ENCODE results near the gene LRRN1. TPM values are rescaled to one million over a fixed set of nuclear protein-coding genes. Genes with fewer than 3 reads are reported as not detected.

Gene LRRN1
- polyA plus RNA-seq, 1 donor from 2014 or later: 24.5 TPM

GRCh38 chr3:3862534-3862933 lies 63.3 kb downstream of the LRRN1 start:
- no peak for TF ChIP-seq CTCF (IDR thresholded peaks at IDR 0.05; ENCODE audit: poor library complexity, severe bottlenecking)
- TF ChIP-seq EZH2 (IDR thresholded peaks at IDR 0.05; ENCODE audit: borderline replicate concordance, insufficient read depth, low read length, poor library complexity, severe bottlenecking): no peak
- no peak for TF ChIP-seq MXI1 (conservative IDR thresholded peaks at IDR 0.05; ENCODE audit: poor library complexity, severe bottlenecking)
- TF ChIP-seq TAF1 (IDR thresholded peaks at IDR 0.05; ENCODE audit: low read depth): no peak
- no peak for TF ChIP-seq POLR2AphosphoS5 (IDR thresholded peaks at IDR 0.05)
- TF ChIP-seq, protein P1, sequence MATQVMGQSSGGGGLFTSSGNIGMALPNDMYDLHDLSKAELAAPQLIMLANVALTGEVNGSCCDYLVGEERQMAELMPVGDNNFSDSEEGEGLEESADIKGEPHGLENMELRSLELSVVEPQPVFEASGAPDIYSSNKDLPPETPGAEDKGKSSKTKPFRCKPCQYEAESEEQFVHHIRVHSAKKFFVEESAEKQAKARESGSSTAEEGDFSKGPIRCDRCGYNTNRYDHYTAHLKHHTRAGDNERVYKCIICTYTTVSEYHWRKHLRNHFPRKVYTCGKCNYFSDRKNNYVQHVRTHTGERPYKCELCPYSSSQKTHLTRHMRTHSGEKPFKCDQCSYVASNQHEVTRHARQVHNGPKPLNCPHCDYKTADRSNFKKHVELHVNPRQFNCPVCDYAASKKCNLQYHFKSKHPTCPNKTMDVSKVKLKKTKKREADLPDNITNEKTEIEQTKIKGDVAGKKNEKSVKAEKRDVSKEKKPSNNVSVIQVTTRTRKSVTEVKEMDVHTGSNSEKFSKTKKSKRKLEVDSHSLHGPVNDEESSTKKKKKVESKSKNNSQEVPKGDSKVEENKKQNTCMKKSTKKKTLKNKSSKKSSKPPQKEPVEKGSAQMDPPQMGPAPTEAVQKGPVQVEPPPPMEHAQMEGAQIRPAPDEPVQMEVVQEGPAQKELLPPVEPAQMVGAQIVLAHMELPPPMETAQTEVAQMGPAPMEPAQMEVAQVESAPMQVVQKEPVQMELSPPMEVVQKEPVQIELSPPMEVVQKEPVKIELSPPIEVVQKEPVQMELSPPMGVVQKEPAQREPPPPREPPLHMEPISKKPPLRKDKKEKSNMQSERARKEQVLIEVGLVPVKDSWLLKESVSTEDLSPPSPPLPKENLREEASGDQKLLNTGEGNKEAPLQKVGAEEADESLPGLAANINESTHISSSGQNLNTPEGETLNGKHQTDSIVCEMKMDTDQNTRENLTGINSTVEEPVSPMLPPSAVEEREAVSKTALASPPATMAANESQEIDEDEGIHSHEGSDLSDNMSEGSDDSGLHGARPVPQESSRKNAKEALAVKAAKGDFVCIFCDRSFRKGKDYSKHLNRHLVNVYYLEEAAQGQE (IDR thresholded peaks at IDR 0.05; ENCODE audit: borderline replicate concordance): no peak
- TF ChIP-seq SMC3 (conservative IDR thresholded peaks at IDR 0.05; ENCODE audit: poor library complexity): no peak
- TF ChIP-seq RAD21 (conservative IDR thresholded peaks at IDR 0.05): no peak
- TF ChIP-seq EP300 (conservative IDR thresholded peaks at IDR 0.05; ENCODE audit: poor library complexity, severe bottlenecking): no peak
- Histone ChIP-seq H3K27me3 (ENCODE audit: insufficient read depth, low read depth, low read length) (no peaks in the 10 kb centered on the region), H2AFZ (ENCODE audit: low read depth, low read length) (no peak overlapping the region), H3K4me3 (ENCODE audit: low read length) (no peak overlapping the region), H3K36me3 (ENCODE audit: insufficient read depth, low read length) (no peaks in the 10 kb centered on the region), H3K9me3 (ENCODE audit: low read length) (no peaks in the 10 kb centered on the region), H3K79me2 (replicated peaks; ENCODE audit: insufficient read depth, low read length) (no peaks in the 10 kb centered on the region), H3K9me2 (ENCODE audit: insufficient read depth, low read length) (no peaks in the 10 kb centered on the region), H3K9ac (ENCODE audit: low read length) (no peak overlapping the region), H4K20me1 (ENCODE audit: insufficient read depth) (no peaks in the 10 kb centered on the region), H3F3A (ENCODE audit: insufficient read depth, low read length, poor library complexity, severe bottlenecking) (no peaks in the 10 kb centered on the region), H3K4me2 (ENCODE audit: low read length) (no peak overlapping the region), H3K27ac (ENCODE audit: low read length) (no peak overlapping the region)

DNA sequence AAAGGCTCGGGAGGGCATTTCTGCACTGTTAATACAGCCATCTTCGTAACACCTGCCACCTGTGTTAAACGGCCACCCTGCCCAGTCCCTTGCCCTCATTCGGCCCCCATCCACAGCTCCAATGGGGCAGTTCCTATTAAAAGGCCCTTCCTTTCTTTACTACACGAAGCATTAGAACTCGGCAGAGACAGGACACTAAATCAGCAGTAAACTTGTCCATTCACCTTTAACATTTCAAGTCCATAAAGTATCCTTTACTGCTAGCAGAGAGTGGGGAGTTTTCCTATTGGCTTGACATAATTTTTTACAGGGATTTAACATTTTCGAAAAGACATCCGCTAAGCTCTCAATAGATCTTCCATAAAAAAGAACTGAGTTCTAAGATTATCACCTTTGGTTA lies 76.3 kb downstream of the LRRN1 start:
- Histone ChIP-seq H4K20me1 (ENCODE audit: insufficient read depth) (no peaks in the 10 kb centered on the region), H3K9ac (ENCODE audit: low read length) (no peak overlapping the region), H3K9me3 (ENCODE audit: low read length) (no peaks in the 10 kb centered on the region), H3K27ac (ENCODE audit: low read length) (no peak overlapping the region), H3K9me2 (ENCODE audit: insufficient read depth, low read length) (no peaks in the 10 kb centered on the region), H3F3A (ENCODE audit: insufficient read depth, low read length, poor library complexity, severe bottlenecking) (no peaks in the 10 kb centered on the region), H3K4me3 (ENCODE audit: low read length) (no peak overlapping the region), H3K27me3 (ENCODE audit: insufficient read depth, low read depth, low read length) (no peaks in the 10 kb centered on the region), H2AFZ (ENCODE audit: low read depth, low read length) (no peak overlapping the region), H3K79me2 (replicated peaks; ENCODE audit: insufficient read depth, low read length) (no peaks in the 10 kb centered on the region), H3K4me2 (ENCODE audit: low read length) (no peak overlapping the region), H3K36me3 (ENCODE audit: insufficient read depth, low read length) (no peaks in the 10 kb centered on the region)
- no peak for TF ChIP-seq MXI1 (conservative IDR thresholded peaks at IDR 0.05; ENCODE audit: poor library complexity, severe bottlenecking)
- no peak for TF ChIP-seq RAD21 (conservative IDR thresholded peaks at IDR 0.05)
- TF ChIP-seq, protein P1 (IDR thresholded peaks at IDR 0.05; ENCODE audit: borderline replicate concordance): no peak
- TF ChIP-seq EZH2 (IDR thresholded peaks at IDR 0.05; ENCODE audit: borderline replicate concordance, insufficient read depth, low read length, poor library complexity, severe bottlenecking): no peak
- TF ChIP-seq CTCF (IDR thresholded peaks at IDR 0.05; ENCODE audit: poor library complexity, severe bottlenecking): no peak
- TF ChIP-seq TAF1 (IDR thresholded peaks at IDR 0.05; ENCODE audit: low read depth): no peak
- no peak for TF ChIP-seq POLR2AphosphoS5 (IDR thresholded peaks at IDR 0.05)
- no peak for TF ChIP-seq SMC3 (conservative IDR thresholded peaks at IDR 0.05; ENCODE audit: poor library complexity)
- TF ChIP-seq EP300 (conservative IDR thresholded peaks at IDR 0.05; ENCODE audit: poor library complexity, severe bottlenecking): no peak

All from neural cell (in vitro differentiated cells).